PFSK-1 (cell line): ENCODE measurements around the gene EIF4B.

Experiments used
- FOXP2 ChIP-seq: optimal IDR thresholded peaks from 2 replicates; pipeline ENCODE3; 2011; ENCODE audit warnings: borderline replicate concordance, control low read depth, inconsistent platforms; ENCODE audit not compliant: insufficient read depth; ENCODE audit errors: extremely low read length, extremely low read depth
- POLR2AphosphoS5 ChIP-seq: IDR thresholded peaks from 2 replicates; pipeline ENCODE4 v1.6.1; 2012; ENCODE audit warnings: low read depth, mild to moderate bottlenecking, control low read depth, low read length, moderate library complexity
- REST ChIP-seq, 2 experiments: IDR thresholded peaks; 2 replicates each; pipeline versions ENCODE4 v1.6.1 to v1.8.0; 2011 to 2012; ENCODE audit warnings: low read depth in 2 of 2, low read length in 2 of 2, control low read depth in 1 of 2, inconsistent platforms in 1 of 2, mild to moderate bottlenecking in 1 of 2, moderate library complexity in 1 of 2; ENCODE audit not compliant: insufficient read depth in 1 of 2
- SIN3A ChIP-seq: IDR thresholded peaks from 2 replicates; pipeline ENCODE4 v1.6.1; 2012; ENCODE audit warnings: mild to moderate bottlenecking, low read length, moderate library complexity, borderline replicate concordance; ENCODE audit not compliant: insufficient read depth
- TAF1 ChIP-seq: IDR thresholded peaks from 2 replicates; pipeline ENCODE4 v1.6.1; 2012; ENCODE audit warnings: low read length, control low read depth, borderline replicate concordance; ENCODE audit not compliant: insufficient read depth

EIF4B gene

DNA sequence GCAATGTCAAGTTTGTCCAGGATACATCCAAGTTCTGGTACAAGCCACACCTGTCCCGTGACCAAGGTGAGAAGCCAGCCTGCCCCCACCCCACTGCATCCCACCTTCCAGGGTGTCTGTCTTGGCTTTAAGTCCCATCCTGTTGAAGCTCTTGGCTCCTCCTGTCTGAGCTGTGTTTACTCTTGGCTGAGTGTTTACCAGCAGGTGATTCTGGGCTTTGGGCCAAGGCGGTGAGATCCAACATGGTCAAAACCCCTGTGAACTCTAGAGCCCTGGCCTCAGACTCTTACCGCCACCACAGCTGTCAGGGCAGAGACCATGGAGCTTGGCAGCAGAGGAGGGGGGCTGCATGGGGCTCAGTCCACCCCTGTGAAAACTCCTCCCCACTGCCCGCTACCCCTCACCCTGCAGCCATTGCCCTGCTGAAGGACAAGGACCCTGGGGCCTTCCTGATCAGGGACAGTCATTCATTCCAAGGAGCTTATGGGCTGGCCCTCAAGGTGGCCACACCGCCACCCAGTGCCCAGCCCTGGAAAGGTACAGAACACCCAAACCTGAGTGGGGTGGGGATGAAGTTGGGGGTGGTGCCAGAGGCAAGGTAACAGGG, 55.3 kb downstream of the EIF4B start:
- peak; percentile 83 for TF ChIP-seq FOXP2
- TF ChIP-seq REST (IDR thresholded peaks at IDR 0.05; ENCODE audit: insufficient read depth in 1 of 2, low read depth in 2 of 2, low read length in 2 of 2), result no peak
- no peak for TF ChIP-seq POLR2AphosphoS5
- no peak for TF ChIP-seq TAF1
- no peak for TF ChIP-seq SIN3A

GRCh38 chr12:53062011-53062961, 56.0 kb downstream of the EIF4B start:
- no peak for TF ChIP-seq SIN3A
- TF ChIP-seq FOXP2, result no peak
- TF ChIP-seq REST (IDR thresholded peaks at IDR 0.05; ENCODE audit: insufficient read depth in 1 of 2, low read depth in 2 of 2, low read length in 2 of 2), result no peak
- no peak for TF ChIP-seq POLR2AphosphoS5
- no peak for TF ChIP-seq TAF1

- no peak for TF ChIP-seq REST (IDR thresholded peaks at IDR 0.05; ENCODE audit: insufficient read depth in 1 of 2, low read depth in 2 of 2, low read length in 2 of 2)
Measured at GRCh38 chr12:53062977-53063707, 56.9 kb downstream of the EIF4B start.

DNA sequence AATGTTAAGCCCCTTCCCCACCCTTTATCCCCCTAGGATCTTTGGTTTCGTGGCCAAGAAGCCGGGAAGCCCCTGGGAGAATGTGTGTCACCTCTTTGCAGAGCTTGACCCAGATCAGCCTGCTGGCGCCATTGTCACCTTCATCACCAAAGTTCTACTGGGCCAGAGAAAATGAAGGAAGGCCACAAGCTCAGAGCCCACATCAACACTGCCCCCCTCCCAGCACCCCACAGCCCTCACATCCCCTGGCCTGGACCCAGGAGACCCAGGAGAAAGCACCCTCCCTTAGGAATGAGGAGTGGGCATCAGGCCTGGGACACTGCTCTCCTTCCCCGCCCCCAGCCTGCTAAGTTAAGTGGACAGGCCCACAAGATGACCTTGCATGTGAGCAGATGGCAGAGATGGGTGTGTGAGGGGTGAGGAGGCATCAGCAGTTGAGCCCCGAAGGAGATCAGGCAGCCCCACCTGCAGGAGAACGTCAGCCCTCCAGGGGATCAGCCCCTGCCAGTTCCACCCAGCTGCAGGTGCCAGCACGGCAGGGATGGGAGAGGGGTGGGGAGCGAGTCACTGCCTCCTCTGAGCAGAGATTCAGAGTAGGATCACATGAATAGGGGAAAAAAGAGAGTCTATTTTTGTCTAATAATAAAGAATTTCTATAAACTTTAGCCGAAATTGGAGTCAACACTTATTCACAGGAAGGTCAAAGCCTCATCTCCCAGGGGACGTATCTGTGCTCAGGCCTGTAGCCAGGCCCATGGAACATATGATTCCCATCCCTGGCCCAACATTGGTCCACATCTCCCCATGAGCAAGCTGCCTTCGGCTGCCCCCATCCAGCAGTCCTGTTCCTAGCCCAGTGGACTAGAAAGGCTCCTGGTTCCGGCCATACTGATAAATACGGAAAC, 57.7 kb downstream of the EIF4B start:
- TF ChIP-seq SIN3A (no peak), FOXP2 (no peak), REST (IDR thresholded peaks at IDR 0.05; ENCODE audit: insufficient read depth in 1 of 2, low read depth in 2 of 2, low read length in 2 of 2) (no peak), TAF1 (no peak), POLR2AphosphoS5 (no peak)
